GM23338 (cell line): Measurements from ENCODE around the gene NEXMIF. TPM values are rescaled to one million over a fixed set of nuclear protein-coding genes. Genes with fewer than 3 reads are reported as not detected.

ENCODE experiments used
- ATAC-seq: fragments of 200-7000 bp; cut with Tn5 transposase; 3 replicates; pipeline ENCODE4 v1.9.1; 2020
- DNase-seq: peaks from one replicate; pipeline ENCODE4 v3.0.0-alpha.2; 2015; ENCODE audit warnings: low spot score
- H2AFZ ChIP-seq: fragments of 200-600 bp; sonication (generic); 2 replicates; pipeline ENCODE4 v1.8.0; 2016; ENCODE audit warnings: antibody characterized with exemption, mild to moderate bottlenecking, moderate library complexity
- H3F3A ChIP-seq: fragments of 200-600 bp; sonication (generic); replicated peaks from 2 replicates; pipeline ENCODE4 v1.8.0; 2017; ENCODE audit warnings: antibody characterized with exemption, mixed run types, low read depth
- H3K27ac ChIP-seq: fragments of 200-600 bp; sonication (generic); 2 replicates; pipeline ENCODE4 v1.6.1; 2016; ENCODE audit warnings: low read depth
- H3K27me3 ChIP-seq: fragments of 200-600 bp; sonication (generic); 2 replicates; pipeline ENCODE4 v1.8.0; 2016; ENCODE audit warnings: mild to moderate bottlenecking, mixed run types, moderate library complexity; ENCODE audit not compliant: insufficient read depth
- H3K36me3 ChIP-seq: fragments of 200-600 bp; sonication (generic); 2 replicates; pipeline ENCODE4 v1.8.0; 2016; ENCODE audit warnings: mild to moderate bottlenecking; ENCODE audit not compliant: insufficient read depth
- H3K4me1 ChIP-seq: fragments of 200-600 bp; sonication (generic); 2 replicates; pipeline ENCODE4 v1.8.0; 2016; ENCODE audit warnings: mild to moderate bottlenecking, moderate library complexity; ENCODE audit not compliant: insufficient read depth
- H3K4me2 ChIP-seq: fragments of 200-600 bp; sonication (generic); 2 replicates; pipeline ENCODE4 v1.7.1; 2017; ENCODE audit warnings: mixed run types
- H3K4me3 ChIP-seq: fragments of 200-600 bp; sonication (generic); 2 replicates; pipeline ENCODE4 v1.6.1; 2016; ENCODE audit warnings: mixed run types
- H3K79me2 ChIP-seq: fragments of 200-600 bp; sonication (generic); replicated peaks from 2 replicates; pipeline ENCODE4 v1.8.0; 2017; ENCODE audit warnings: mild to moderate bottlenecking; ENCODE audit not compliant: insufficient read depth
- H3K9me2 ChIP-seq: fragments of 200-600 bp; sonication (generic); 2 replicates; pipeline ENCODE4 v1.8.0; 2017; ENCODE audit not compliant: insufficient read depth
- H4K20me1 ChIP-seq: fragments of 200-600 bp; sonication (generic); replicated peaks from 2 replicates; pipeline ENCODE4 v1.8.0; 2017; ENCODE audit warnings: mild to moderate bottlenecking; ENCODE audit not compliant: insufficient read depth
- H3K27ac Mint-ChIP-seq: 2 replicates; pipeline ENCODE4 v1.8.0; 2020; ENCODE audit warnings: inconsistent platforms, mild to moderate bottlenecking, moderate library complexity, mixed read lengths
- H3K27me3 Mint-ChIP-seq: 3 replicates; pipeline ENCODE4 v1.8.0; 2022; ENCODE audit warnings: low read depth, mild to moderate bottlenecking, moderate library complexity, mixed read lengths, inconsistent platforms; ENCODE audit not compliant: insufficient read depth, poor library complexity
- H3K36me3 Mint-ChIP-seq: 3 replicates; pipeline ENCODE4 v1.8.0; 2021; ENCODE audit warnings: low read depth, mild to moderate bottlenecking, inconsistent platforms, moderate library complexity, mixed read lengths
- H3K4me1 Mint-ChIP-seq: 3 replicates; pipeline ENCODE4 v1.8.0; 2020; ENCODE audit warnings: mild to moderate bottlenecking, inconsistent platforms, mixed read lengths
- H3K4me3 Mint-ChIP-seq: 3 replicates; pipeline ENCODE4 v1.8.0; 2021; ENCODE audit warnings: moderate library complexity, mild to moderate bottlenecking, inconsistent platforms, mixed read lengths
- H3K9me3 Mint-ChIP-seq: 3 replicates; pipeline ENCODE4 v1.8.0; 2020; ENCODE audit warnings: moderate library complexity, mild to moderate bottlenecking, inconsistent platforms, mixed read lengths
- CREB1 ChIP-seq: fragments of 250-450 bp; sonication (Bioruptor Pico); IDR thresholded peaks from 2 replicates; pipeline ENCODE4 v1.5.0; 2020; ENCODE audit warnings: low read depth, mild to moderate bottlenecking, moderate library complexity
- CTCF ChIP-seq, 2 experiments: fragments of 200-600 bp in 1 of 2; sonication (generic) in 1 of 2; conservative IDR thresholded peaks; 2 replicates each; pipeline versions ENCODE4 v1.5.1 to v1.6.1; 2016 to 2017; ENCODE audit warnings: antibody characterized with exemption in 2 of 2, low read depth in 2 of 2, mild to moderate bottlenecking in 2 of 2, moderate library complexity in 1 of 2
- EZH2 ChIP-seq: fragments of 200-600 bp; sonication (generic); IDR thresholded peaks from one replicate; pipeline ENCODE4 v1.8.0; 2017; ENCODE audit warnings: antibody characterized with exemption, mild to moderate bottlenecking, low read depth; ENCODE audit not compliant: unreplicated experiment
- EZH2phosphoT487 ChIP-seq: fragments of 200-600 bp; sonication (generic); IDR thresholded peaks from one replicate; pipeline ENCODE4 v1.8.1; 2018; ENCODE audit warnings: antibody characterized with exemption; ENCODE audit not compliant: unreplicated experiment
- JUNB ChIP-seq: IDR thresholded peaks from one replicate; pipeline ENCODE4 v1.6.1; 2016; ENCODE audit warnings: antibody characterized with exemption; ENCODE audit not compliant: unreplicated experiment
- NANOG ChIP-seq: IDR thresholded peaks from 2 replicates; pipeline ENCODE4 v1.6.1; 2016; ENCODE audit warnings: antibody characterized with exemption, borderline replicate concordance
- POLR2AphosphoS5 ChIP-seq: IDR thresholded peaks from 2 replicates; pipeline ENCODE4 v1.6.1; 2016; ENCODE audit warnings: antibody characterized with exemption, low read depth
- REST ChIP-seq: IDR thresholded peaks from one replicate; pipeline ENCODE4 v1.6.1; 2018; ENCODE audit warnings: antibody characterized with exemption; ENCODE audit not compliant: unreplicated experiment
- STAT1 ChIP-seq: IDR thresholded peaks from one replicate; pipeline ENCODE4 v1.6.1; 2016; ENCODE audit warnings: antibody characterized with exemption; ENCODE audit not compliant: unreplicated experiment
- ZNF114 ChIP-seq: fragments of 250-450 bp; sonication (Bioruptor Pico); IDR thresholded peaks from 2 replicates; pipeline ENCODE4 v1.5.0; 2020; ENCODE audit warnings: mild to moderate bottlenecking, moderate library complexity
- ZNF331 ChIP-seq: fragments of 250-450 bp; sonication (Bioruptor Pico); IDR thresholded peaks from 2 replicates; pipeline ENCODE4 v1.5.0; 2020; ENCODE audit warnings: low read depth, mild to moderate bottlenecking, moderate library complexity
- ZNF462 ChIP-seq: fragments of 250-450 bp; sonication (Bioruptor Pico); IDR thresholded peaks from 2 replicates; pipeline ENCODE4 v1.5.0; 2020; ENCODE audit warnings: mild to moderate bottlenecking, moderate library complexity
- polyA plus RNA-seq: library from polyadenylated mRNA; unstranded; fragments of >200 nt; fragmentation: Nextera tagmentation; extraction: Ambion mirVana; gene quantifications from 2 replicates; pipeline ENCODE4 v1.2.1, GENCODE V29; 2016
- total RNA-seq: library from RNA; depleted of rRNA; stranded (reverse); fragments of >200 nt; shearing (Covaris generic); gene quantifications from 2 replicates; pipeline ENCODE4 v1.2.3, GENCODE V29; 2014
- TF ChIP-seq, protein P1 (sequence below): IDR thresholded peaks from 2 replicates; pipeline ENCODE4 v1.6.1; 2016; ENCODE audit warnings: antibody characterized with exemption

The NEXMIF gene
- total and polyA plus RNA-seq, 2 experiments from 2014 or later = 0.16 to 0.76 TPM

- no peaks in the 10 kb centered on the region for H4K20me1 ChIP-seq
- H3K4me2 ChIP-seq = no peak overlapping the region
- no peak overlapping the region for H2AFZ ChIP-seq
- no peaks in the 10 kb centered on the region for H3K27me3 ChIP-seq
- H3F3A ChIP-seq = no peaks in the 10 kb centered on the region
- H3K27ac Mint-ChIP-seq = no peak overlapping the region
- peak overlapping the region; percentile 84; the same call in 1 of the 2 replicates for H3K27ac ChIP-seq
- TF ChIP-seq, protein P1, sequence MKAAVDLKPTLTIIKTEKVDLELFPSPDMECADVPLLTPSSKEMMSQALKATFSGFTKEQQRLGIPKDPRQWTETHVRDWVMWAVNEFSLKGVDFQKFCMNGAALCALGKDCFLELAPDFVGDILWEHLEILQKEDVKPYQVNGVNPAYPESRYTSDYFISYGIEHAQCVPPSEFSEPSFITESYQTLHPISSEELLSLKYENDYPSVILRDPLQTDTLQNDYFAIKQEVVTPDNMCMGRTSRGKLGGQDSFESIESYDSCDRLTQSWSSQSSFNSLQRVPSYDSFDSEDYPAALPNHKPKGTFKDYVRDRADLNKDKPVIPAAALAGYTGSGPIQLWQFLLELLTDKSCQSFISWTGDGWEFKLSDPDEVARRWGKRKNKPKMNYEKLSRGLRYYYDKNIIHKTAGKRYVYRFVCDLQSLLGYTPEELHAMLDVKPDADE = no peak
- no peak for TF ChIP-seq EZH2phosphoT487
- no peak for TF ChIP-seq POLR2AphosphoS5
- no peak for TF ChIP-seq CTCF (conservative IDR thresholded peaks at IDR 0.05; ENCODE audit: low read depth in 2 of 2)
- no peak for TF ChIP-seq STAT1
- no peak for TF ChIP-seq ZNF462 (CRISPR knock-in tag)
- TF ChIP-seq EZH2 = no peak
- TF ChIP-seq JUNB = no peak
- TF ChIP-seq REST = no peak
- no peak for TF ChIP-seq CREB1 (CRISPR knock-in tag)
- no peak for TF ChIP-seq ZNF331 (CRISPR knock-in tag)
- TF ChIP-seq NANOG = no peak
- no peak for TF ChIP-seq ZNF114 (CRISPR knock-in tag)
- ATAC-seq (no peak), DNase-seq (peak; percentile 48)
- H3K9me3 Mint-ChIP-seq = peaks cover 71% of the 10 kb centered on the region
- H3K4me3 ChIP-seq = 0 out of 2 replicates have a peak overlapping the region, but pooled peaks have one; percentile 26
- no peaks in the 10 kb centered on the region for H3K27me3 Mint-ChIP-seq
- H3K36me3 Mint-ChIP-seq = peaks cover 61% of the 10 kb centered on the region
- no peaks in the 10 kb centered on the region for H3K9me2 ChIP-seq
- H3K4me3 Mint-ChIP-seq = no peak overlapping the region
- H3K4me1 ChIP-seq = no peaks in the 10 kb centered on the region
- no peaks in the 10 kb centered on the region for H3K4me1 Mint-ChIP-seq
- H3K36me3 ChIP-seq = peaks cover 18% of the 10 kb centered on the region
- H3K79me2 ChIP-seq = no peaks in the 10 kb centered on the region
Measured at GRCh38 chrX:74853255-74853654, 72.0 kb downstream of the NEXMIF start.
